Tibial artery (tissue), 4 donors: ENCODE data around the gene TTLL5.

Experiments used
- DNase-seq, 2 donors: peaks; one replicate each; pipeline ENCODE4 v3.0.0-alpha.2; 2019
- H3K27ac ChIP-seq, 2 donors: fragments of 200-600 bp; sonication (generic) in 1 of 2; 1 replicate in 1 of 2; 2 replicates in 1 of 2; pipeline ENCODE4 v1.5.1; 2018 to 2019; ENCODE audit warnings: mild to moderate bottlenecking in 1 of 2
- H3K27me3 ChIP-seq, 2 donors: fragments of 200-600 bp; sonication (generic) in 1 of 2; one replicate each; pipeline versions ENCODE4 v1.5.1 to v1.6.0; 2016 to 2019
- H3K36me3 ChIP-seq, 3 donors: fragments of 200-600 bp; sonication (generic) in 2 of 3; one replicate each; pipeline ENCODE4 v1.5.1; 2016 to 2019; ENCODE audit warnings: mild to moderate bottlenecking in 2 of 3
- H3K4me1 ChIP-seq, 4 donors: fragments of 200-600 bp; sonication (generic) in 2 of 4; 1 replicate in 3 of 4; 2 replicates in 1 of 4; pipeline ENCODE4 v1.5.1; 2016 to 2019
- H3K4me3 ChIP-seq, 2 donors: fragments of 200-600 bp; sonication (generic) in 1 of 2; 1 replicate in 1 of 2; 2 replicates in 1 of 2; pipeline ENCODE4 v1.5.1; 2018 to 2019; ENCODE audit warnings: mild to moderate bottlenecking in 2 of 2
- H3K9me3 ChIP-seq, 3 donors: fragments of 200-600 bp; sonication (generic) in 1 of 3; one replicate each; pipeline ENCODE4 v1.5.1; 2016 to 2019
- intact Hi-C: fragments of 100-400 bp; cut with DNase I; formaldehyde crosslinking; loops from one replicate; pipeline ENCODE4 v1.15.0; 2023; ENCODE audit warnings: low total_unique reads
- TF ChIP-seq, protein P1 (sequence below), 2 experiments: fragments of 200-600 bp in 1 of 2; fragments of 450-650 bp in 1 of 2; IDR thresholded peaks; one replicate each; pipeline ENCODE4 v1.5.1; 2017 to 2019; ENCODE audit warnings: antibody characterized with exemption in 2 of 2, mild to moderate bottlenecking in 1 of 2, moderate library complexity in 1 of 2

Gene TTLL5

DNA sequence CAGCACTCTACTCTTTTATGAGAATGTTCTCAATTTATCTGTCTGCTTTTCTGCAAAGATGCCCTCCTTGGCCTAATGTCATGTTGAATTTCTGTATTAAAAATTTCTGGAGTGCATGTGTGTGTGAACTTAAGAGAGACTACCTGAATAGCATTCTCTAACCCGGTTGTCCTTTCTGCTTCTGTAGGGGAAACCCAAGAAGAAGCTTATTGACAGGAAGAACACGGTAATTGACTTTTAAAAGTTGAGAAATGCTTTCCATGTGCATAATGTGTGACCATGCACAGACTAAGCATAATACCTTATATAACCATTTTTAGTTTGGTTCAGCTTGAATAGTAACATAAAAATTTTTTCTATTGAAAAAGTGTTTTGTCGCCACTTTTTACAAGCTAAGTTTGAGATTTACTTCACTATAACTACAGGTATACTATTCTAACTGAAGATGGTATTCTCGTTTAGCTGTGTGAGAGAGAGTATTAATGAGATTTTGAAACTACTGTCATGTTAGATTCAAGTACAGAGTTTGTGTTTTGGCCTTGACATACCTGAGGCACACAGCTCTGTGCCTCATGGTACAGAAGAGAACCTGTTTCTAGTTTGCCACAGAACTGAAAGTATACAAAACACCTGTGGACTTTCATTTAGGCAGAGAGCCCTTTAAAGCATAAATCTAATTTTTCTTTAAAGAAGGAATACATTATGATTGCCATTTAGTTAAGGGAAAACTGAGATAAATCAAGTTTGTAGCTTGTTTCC is 96.8 kb downstream of the TTLL5 start:
- no peaks in the 10 kb centered on the region for H3K27me3 ChIP-seq
- peaks cover 0 to 13% (median 2%) of the 10 kb centered on the region in 4 donors for H3K4me1 ChIP-seq
- no peak for DNase-seq
- TF ChIP-seq, protein P1, sequence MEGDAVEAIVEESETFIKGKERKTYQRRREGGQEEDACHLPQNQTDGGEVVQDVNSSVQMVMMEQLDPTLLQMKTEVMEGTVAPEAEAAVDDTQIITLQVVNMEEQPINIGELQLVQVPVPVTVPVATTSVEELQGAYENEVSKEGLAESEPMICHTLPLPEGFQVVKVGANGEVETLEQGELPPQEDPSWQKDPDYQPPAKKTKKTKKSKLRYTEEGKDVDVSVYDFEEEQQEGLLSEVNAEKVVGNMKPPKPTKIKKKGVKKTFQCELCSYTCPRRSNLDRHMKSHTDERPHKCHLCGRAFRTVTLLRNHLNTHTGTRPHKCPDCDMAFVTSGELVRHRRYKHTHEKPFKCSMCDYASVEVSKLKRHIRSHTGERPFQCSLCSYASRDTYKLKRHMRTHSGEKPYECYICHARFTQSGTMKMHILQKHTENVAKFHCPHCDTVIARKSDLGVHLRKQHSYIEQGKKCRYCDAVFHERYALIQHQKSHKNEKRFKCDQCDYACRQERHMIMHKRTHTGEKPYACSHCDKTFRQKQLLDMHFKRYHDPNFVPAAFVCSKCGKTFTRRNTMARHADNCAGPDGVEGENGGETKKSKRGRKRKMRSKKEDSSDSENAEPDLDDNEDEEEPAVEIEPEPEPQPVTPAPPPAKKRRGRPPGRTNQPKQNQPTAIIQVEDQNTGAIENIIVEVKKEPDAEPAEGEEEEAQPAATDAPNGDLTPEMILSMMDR (IDR thresholded peaks at IDR 0.05): no peak
- no peak overlapping the region for H3K4me3 ChIP-seq
- no peak overlapping the region for H3K27ac ChIP-seq
- no peaks in the 10 kb centered on the region for H3K9me3 ChIP-seq
- intact Hi-C loops: no loop called here
- peaks cover 0 to 8% (median 0%) of the 10 kb centered on the region in 3 donors for H3K36me3 ChIP-seq

DNA sequence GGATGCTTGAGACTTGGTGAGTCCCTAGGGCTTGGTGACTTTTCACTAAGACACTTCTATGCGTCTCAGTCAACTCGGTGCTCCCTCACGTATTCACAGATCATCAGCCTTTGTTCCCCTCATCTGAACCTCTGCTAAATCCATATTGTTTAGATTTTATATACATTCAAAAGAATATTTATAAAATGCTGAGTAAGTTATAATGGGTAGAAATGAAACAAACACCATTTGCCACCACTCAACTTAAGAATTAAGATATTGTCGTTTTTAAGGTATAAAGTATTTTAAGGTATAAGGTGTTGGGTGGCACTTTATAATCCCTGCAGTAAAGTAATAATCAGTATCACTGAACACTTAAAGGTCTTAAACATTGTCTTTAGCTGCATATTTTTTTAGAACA is 103.0 kb downstream of the TTLL5 start:
- no peak for DNase-seq

DNA sequence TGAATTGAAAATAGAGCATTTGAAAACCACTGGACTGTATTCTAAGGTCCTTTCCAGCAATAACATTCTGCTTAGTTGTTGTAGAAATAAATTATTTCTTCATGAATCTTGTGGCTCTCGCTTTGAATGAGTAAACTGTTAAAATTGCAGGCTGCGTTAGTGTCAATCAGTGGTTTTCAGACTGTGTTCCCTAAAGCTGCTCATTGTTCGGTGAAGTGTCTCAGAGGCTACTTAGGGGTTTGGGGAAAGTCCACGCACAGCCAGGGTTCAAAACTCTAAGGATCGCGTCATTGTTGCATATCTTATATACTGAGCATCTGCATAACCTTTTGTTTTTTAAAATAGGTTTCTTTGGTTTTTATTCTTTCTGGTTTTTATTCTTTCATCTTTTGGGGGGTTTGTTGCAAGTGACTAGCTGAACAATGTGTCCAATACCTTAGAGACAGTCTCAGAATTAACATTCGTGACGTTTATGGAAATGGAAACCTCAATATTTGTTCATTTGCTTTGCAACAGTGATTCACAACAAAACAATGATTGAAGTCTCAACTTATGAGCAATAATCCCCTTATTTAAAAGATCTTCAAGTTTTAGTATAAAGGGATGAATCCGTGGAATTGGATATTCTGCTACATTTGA is 108.1 kb downstream of the TTLL5 start:
- no peak overlapping the region for H3K4me3 ChIP-seq
- DNase-seq: no peak
- TF ChIP-seq, protein P1 (IDR thresholded peaks at IDR 0.05): no peak
- no peaks in the 10 kb centered on the region for H3K27me3 ChIP-seq
- H3K27ac ChIP-seq: peak overlapping the region in 1 of 2 donors; percentile 24
- H3K36me3 ChIP-seq: peaks cover 0 to 12% (median 9%) of the 10 kb centered on the region in 3 donors
- H3K4me1 ChIP-seq: peaks cover 0 to 22% (median 8%) of the 10 kb centered on the region in 4 donors
- intact Hi-C loops: no loop called here
- no peaks in the 10 kb centered on the region for H3K9me3 ChIP-seq

More for the DNA sequence above, 103.0 kb downstream of the TTLL5 start:
- intact Hi-C loops: no loop called here
- Histone ChIP-seq H3K36me3 (peaks cover 0 to 12% (median 9%) of the 10 kb centered on the region in 3 donors), H3K27me3 (no peaks in the 10 kb centered on the region), H3K9me3 (no peaks in the 10 kb centered on the region), H3K4me3 (no peak overlapping the region), H3K27ac (no peak overlapping the region), H3K4me1 (peaks cover 0 to 15% (median 6%) of the 10 kb centered on the region in 4 donors)
- TF ChIP-seq, protein P1 (IDR thresholded peaks at IDR 0.05): no peak

DNA sequence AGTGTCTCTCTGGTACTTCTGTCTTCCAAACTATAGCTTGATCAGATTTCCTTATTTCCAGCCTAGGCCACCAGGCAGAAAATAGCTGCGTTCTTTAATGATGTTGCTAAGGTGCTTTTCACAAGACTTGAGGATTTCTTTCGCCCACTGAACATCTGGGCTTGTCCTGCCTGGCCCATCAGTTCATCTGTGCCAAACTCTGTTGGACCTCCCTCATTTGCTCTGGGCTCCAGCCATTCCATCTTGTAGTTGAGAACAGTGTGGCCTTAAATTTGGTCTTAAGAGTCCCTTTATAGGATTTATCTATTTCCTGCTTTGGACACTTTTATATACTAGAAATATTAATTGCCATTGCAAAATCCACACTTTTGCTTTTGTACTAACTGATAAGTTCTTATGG is 109.6 kb downstream of the TTLL5 start:
- H3K4me3 ChIP-seq: no peak overlapping the region
- no peaks in the 10 kb centered on the region for H3K9me3 ChIP-seq

DNA sequence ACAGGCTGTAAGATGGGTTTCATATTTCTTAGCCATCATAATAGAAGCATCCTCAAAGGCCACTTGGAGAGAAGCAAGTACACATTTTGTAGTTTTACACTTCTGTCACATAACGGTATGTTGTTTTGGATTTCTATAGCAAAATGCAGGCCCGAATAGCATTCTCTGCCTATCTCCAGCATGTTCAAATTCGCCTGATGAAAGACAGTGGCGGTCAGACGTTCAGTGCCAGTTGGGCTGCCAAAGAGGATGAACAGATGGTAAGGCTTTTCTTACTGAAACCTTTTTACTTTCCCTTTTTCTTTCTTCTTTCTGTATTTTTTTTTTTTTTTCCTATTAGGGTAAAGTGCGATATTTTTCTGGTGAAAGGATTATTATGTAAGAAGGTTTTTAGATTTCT is 110.5 kb downstream of the TTLL5 start:
- TF ChIP-seq, protein P1 (IDR thresholded peaks at IDR 0.05): no peak

More for the DNA sequence above, 109.6 kb downstream of the TTLL5 start:
- H3K36me3 ChIP-seq: peaks cover 0 to 16% (median 8%) of the 10 kb centered on the region in 3 donors
- no peak for DNase-seq
- no peaks in the 10 kb centered on the region for H3K27me3 ChIP-seq
- H3K4me1 ChIP-seq: peaks cover 0 to 22% (median 8%) of the 10 kb centered on the region in 4 donors
- intact Hi-C loops: no loop called here
- no peak overlapping the region for H3K27ac ChIP-seq
- TF ChIP-seq, protein P1 (IDR thresholded peaks at IDR 0.05): no peak

More for the DNA sequence above, 110.5 kb downstream of the TTLL5 start:
- no peak overlapping the region for H3K4me3 ChIP-seq
- intact Hi-C loops: no loop called here
- no peak for DNase-seq
- H3K27me3 ChIP-seq: no peaks in the 10 kb centered on the region
- no peak overlapping the region for H3K27ac ChIP-seq
- H3K9me3 ChIP-seq: no peaks in the 10 kb centered on the region
- H3K36me3 ChIP-seq: peaks cover under 1 to 15% (median 6%) of the 10 kb centered on the region in 3 donors
- H3K4me1 ChIP-seq: peaks cover 0 to 22% (median 8%) of the 10 kb centered on the region in 4 donors
